GM12875 (cell line): ENCODE measurements around the gene CNOT1.

Experiments used
- H3K4me3 ChIP-seq: one replicate; pipeline ENCODE4 v1.5.1; 2011; ENCODE audit warnings: low read depth, low read length, control low read depth
- CTCF ChIP-seq: IDR thresholded peaks from 2 replicates; pipeline ENCODE4 v1.5.1; 2011; ENCODE audit warnings: low read depth, mild to moderate bottlenecking, control low read depth, inconsistent platforms, low read length, moderate library complexity, borderline replicate concordance; ENCODE audit not compliant: insufficient read depth

Gene CNOT1

GRCh38 chr16:58510776-58511628 is 118.6 kb downstream of the CNOT1 start:
- H3K4me3 ChIP-seq, result no peak overlapping the region
- no peak for TF ChIP-seq CTCF

- no peak for TF ChIP-seq CTCF
- no peak overlapping the region for H3K4me3 ChIP-seq
Measured at GRCh38 chr16:58510097-58510775, 119.4 kb downstream of the CNOT1 start.

GRCh38 chr16:58509256-58510096 is 120.2 kb downstream of the CNOT1 start:
- no peak overlapping the region for H3K4me3 ChIP-seq
- TF ChIP-seq CTCF, result no peak

GRCh38 chr16:58508671-58509251 is 120.9 kb downstream of the CNOT1 start:
- no peak for TF ChIP-seq CTCF
- no peak overlapping the region for H3K4me3 ChIP-seq

- no peak overlapping the region for H3K4me3 ChIP-seq
- no peak for TF ChIP-seq CTCF
Measured at GRCh38 chr16:58507963-58508670, 121.5 kb downstream of the CNOT1 start.

- no peak overlapping the region for H3K4me3 ChIP-seq
- TF ChIP-seq CTCF, result no peak
Measured at GRCh38 chr16:58507195-58507962, 122.2 kb downstream of the CNOT1 start.
